HFFc6 (cell line): ENCODE data around the gene COPE. TPM values are rescaled to one million over a fixed set of nuclear protein-coding genes. Genes with fewer than 3 reads are reported as not detected.

ENCODE experiments used
- DNase-seq: peaks from one replicate; pipeline ENCODE4 v3.0.0-alpha.2; 2018
- H3K27ac Mint-ChIP-seq: 2 replicates; pipeline ENCODE4 v1.8.0; 2020; ENCODE audit warnings: mild to moderate bottlenecking, mixed read lengths
- H3K27me3 Mint-ChIP-seq: 2 replicates; pipeline ENCODE4 v1.8.0; 2021; ENCODE audit warnings: mild to moderate bottlenecking, moderate library complexity, mixed read lengths; ENCODE audit not compliant: insufficient read depth
- H3K36me3 Mint-ChIP-seq: 2 replicates; pipeline ENCODE4 v1.8.0; 2021; ENCODE audit warnings: low read depth, mixed read lengths
- H3K4me1 Mint-ChIP-seq: 2 replicates; pipeline ENCODE4 v1.8.0; 2020; ENCODE audit warnings: low read depth, mixed read lengths
- H3K4me3 Mint-ChIP-seq: 2 replicates; pipeline ENCODE4 v1.8.0; 2020; ENCODE audit warnings: mild to moderate bottlenecking, moderate library complexity, mixed read lengths
- H3K9me3 Mint-ChIP-seq: 2 replicates; pipeline ENCODE4 v1.8.0; 2020; ENCODE audit warnings: mild to moderate bottlenecking, mixed read lengths
- CTCF ChIP-seq: fragments of 200-600 bp; sonication (generic); IDR thresholded peaks from 2 replicates; pipeline ENCODE4 v1.5.0; 2021; ENCODE audit warnings: antibody characterized with exemption, mild to moderate bottlenecking
- total RNA-seq, 6 experiments: library from RNA; stranded (reverse); fragmentation: NEBNext Ultra II Directional; extraction: Animal tissue kit (Norgen Biotek cat#: 25700); gene quantifications; 2 replicates in 1 of 6; 3 replicates in 5 of 6; pipeline ENCODE4 v1.2.3, GENCODE V29; 2021

COPE gene
- total RNA-seq, 6 experiments from 2014 or later, result 268 to 315 (median 286) TPM

GRCh38 chr19:18949858-18950257 is 30.7 kb upstream of the COPE start:
- H3K27me3 Mint-ChIP-seq, result peaks cover 1% of the 10 kb centered on the region; the same call in 1 of the 2 replicates
- peaks cover 18% of the 10 kb centered on the region for H3K4me1 Mint-ChIP-seq
- DNase-seq, result no peak
- H3K36me3 Mint-ChIP-seq, result peaks cover 18% of the 10 kb centered on the region
- no peaks in the 10 kb centered on the region for H3K9me3 Mint-ChIP-seq
- no peak overlapping the region for H3K27ac Mint-ChIP-seq
- TF ChIP-seq CTCF, result no peak
- H3K4me3 Mint-ChIP-seq, result no peak overlapping the region

- Mint-ChIP-seq H3K36me3 (peaks cover 16% of the 10 kb centered on the region), H3K27me3 (peaks cover 1% of the 10 kb centered on the region; the same call in 1 of the 2 replicates), H3K4me3 (no peak overlapping the region), H3K4me1 (peaks cover 18% of the 10 kb centered on the region), H3K27ac (no peak overlapping the region), H3K9me3 (no peaks in the 10 kb centered on the region)
- no peak for TF ChIP-seq CTCF
- no peak for DNase-seq
These were observed 29.8 kb upstream of the COPE start for GRCh38 chr19:18948976-18949356.

- no peaks in the 10 kb centered on the region for H3K9me3 Mint-ChIP-seq
- peaks cover 16% of the 10 kb centered on the region for H3K36me3 Mint-ChIP-seq
- TF ChIP-seq CTCF, result no peak
- H3K27ac Mint-ChIP-seq, result no peak overlapping the region
- no peak for DNase-seq
- H3K4me1 Mint-ChIP-seq, result peaks cover 18% of the 10 kb centered on the region
- no peak overlapping the region for H3K4me3 Mint-ChIP-seq
- H3K27me3 Mint-ChIP-seq, result peaks cover 1% of the 10 kb centered on the region; the same call in 1 of the 2 replicates
These were observed 29.1 kb upstream of the COPE start for GRCh38 chr19:18948075-18948975.

- H3K4me3 Mint-ChIP-seq, result no peak overlapping the region
- no peak for DNase-seq
- no peak for TF ChIP-seq CTCF
- peaks cover 12% of the 10 kb centered on the region for H3K4me1 Mint-ChIP-seq
- H3K27me3 Mint-ChIP-seq, result peaks cover 1% of the 10 kb centered on the region; the same call in 1 of the 2 replicates
- no peaks in the 10 kb centered on the region for H3K9me3 Mint-ChIP-seq
- H3K27ac Mint-ChIP-seq, result no peak overlapping the region
- peaks cover 16% of the 10 kb centered on the region for H3K36me3 Mint-ChIP-seq
These were observed 27.7 kb upstream of the COPE start for GRCh38 chr19:18946918-18947317.

GRCh38 chr19:18946335-18946734 is 27.1 kb upstream of the COPE start:
- Mint-ChIP-seq H3K27ac (no peak overlapping the region), H3K9me3 (no peaks in the 10 kb centered on the region), H3K27me3 (peaks cover 1% of the 10 kb centered on the region; the same call in 1 of the 2 replicates), H3K4me3 (no peak overlapping the region), H3K4me1 (peaks cover 12% of the 10 kb centered on the region), H3K36me3 (peaks cover 11% of the 10 kb centered on the region)
- DNase-seq, result no peak
- TF ChIP-seq CTCF, result no peak
